NCI-H82 treated with DMSO at 0.1 percent for 48 hours (cell line): ENCODE measurements around the gene APOBEC4.

Source experiments
- DNase-seq: peaks from one replicate; lab custom pipeline; 2025; ENCODE audit not compliant: unreplicated experiment; lab: John Stamatoyannopoulos, UW

The APOBEC4 gene

GRCh38 chr1:183675381-183675780 lies 22.3 kb upstream of the APOBEC4 start:
- DNase-seq, result no peak

- no peak for DNase-seq
Observed at GRCh38 chr1:183674886-183675285, 21.8 kb upstream of the APOBEC4 start.

GRCh38 chr1:183674339-183674738 lies 21.2 kb upstream of the APOBEC4 start:
- no peak for DNase-seq

GRCh38 chr1:183673605-183674323 lies 20.6 kb upstream of the APOBEC4 start:
- no peak for DNase-seq

- DNase-seq, result no peak
Observed at GRCh38 chr1:183670169-183670568, 17.1 kb upstream of the APOBEC4 start.

- no peak for DNase-seq
Observed at GRCh38 chr1:183656355-183656754, 3.2 kb upstream of the APOBEC4 start.

- DNase-seq, result peak; percentile 82
Observed at GRCh38 chr1:183655562-183656075, 2.5 kb upstream of the APOBEC4 start.

GRCh38 chr1:183654706-183655105 lies 1.6 kb upstream of the APOBEC4 start:
- DNase-seq, result no peak

- no peak for DNase-seq
Observed at GRCh38 chr1:183653876-183654451, 848 bp upstream of the APOBEC4 start.

- no peak for DNase-seq
Observed at GRCh38 chr1:183653462-183653794, 312 bp upstream of the APOBEC4 start.

GRCh38 chr1:183652107-183652506 lies 1.0 kb downstream of the APOBEC4 start:
- no peak for DNase-seq

GRCh38 chr1:183651612-183652011 lies 1.5 kb downstream of the APOBEC4 start:
- no peak for DNase-seq

GRCh38 chr1:183648042-183648441 lies 5.1 kb downstream of the APOBEC4 start:
- DNase-seq, result no peak

- DNase-seq, result peak; percentile 44
Observed at GRCh38 chr1:183646776-183647175, 6.3 kb downstream of the APOBEC4 start.

GRCh38 chr1:183645531-183645930 lies 7.6 kb downstream of the APOBEC4 start:
- DNase-seq, result no peak

GRCh38 chr1:183642166-183642565 lies 10.9 kb downstream of the APOBEC4 start:
- DNase-seq, result no peak

- DNase-seq, result no peak
Observed at GRCh38 chr1:183640193-183640592, 12.9 kb downstream of the APOBEC4 start.

- no peak for DNase-seq
Observed at GRCh38 chr1:183638649-183639387, 14.3 kb downstream of the APOBEC4 start.

- DNase-seq, result no peak
Observed at GRCh38 chr1:183636783-183637182, 16.3 kb downstream of the APOBEC4 start.

- DNase-seq, result no peak
Observed at GRCh38 chr1:183636334-183636682, 16.8 kb downstream of the APOBEC4 start.

GRCh38 chr1:183635606-183636333 lies 17.3 kb downstream of the APOBEC4 start, which contains the start of gene ARPC5:
TSS of gene ARPC5 (minus strand) at chr1:183635783. CDS start at chr1:183635659, 124 bp downstream.
- DNase-seq, result peak; percentile 99
